Measurements from ENCODE around the gene ZFAND6. TPM values are rescaled to one million over a fixed set of nuclear protein-coding genes. Genes with fewer than 3 reads are reported as not detected.

ZFAND6 gene
- total RNA-seq, 1 experiment from 2014 or later: 89.7 TPM

DNA sequence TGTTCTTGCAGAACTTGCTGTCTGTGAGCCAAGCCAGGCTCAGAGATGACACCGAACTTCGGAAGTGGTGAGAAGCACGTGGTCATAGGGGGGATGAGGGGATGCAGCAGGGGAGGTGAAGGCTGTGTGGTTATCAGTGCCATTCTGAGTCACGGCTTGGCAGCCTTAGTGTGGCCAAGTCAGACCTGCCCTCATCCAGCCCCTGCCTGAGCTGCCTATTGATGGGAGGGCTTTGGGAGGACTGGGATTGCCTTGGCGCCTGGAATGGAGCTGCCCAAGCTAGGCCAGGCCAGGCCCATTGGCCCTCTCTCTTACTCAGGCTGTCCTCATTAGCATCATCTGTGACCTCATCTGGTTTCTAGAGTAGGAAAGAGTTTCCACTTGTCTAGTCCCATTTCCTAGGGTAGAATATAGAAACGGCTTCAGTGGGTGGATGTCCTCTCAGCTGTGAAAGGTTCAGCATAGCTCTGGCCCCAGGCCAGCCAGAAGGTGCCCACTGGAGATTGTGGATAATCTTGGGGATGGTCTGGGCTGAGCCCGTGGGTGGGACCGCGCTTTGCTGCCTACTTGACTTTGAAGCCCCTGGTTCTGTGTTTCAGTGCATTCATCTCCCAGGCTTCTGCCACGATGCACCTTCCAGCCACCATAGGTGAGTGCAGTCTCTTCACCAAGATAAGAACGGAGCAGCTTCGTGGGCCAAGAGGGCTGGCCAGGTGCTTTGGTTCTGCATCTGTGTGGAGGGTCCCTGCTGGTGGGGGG lies 100.5 kb downstream of the ZFAND6 start:
- Histone ChIP-seq H3T11ph (ENCODE audit: low read length) (no peak overlapping the region), H3K23ac (ENCODE audit: insufficient read length, low read depth, low read length) (no peak overlapping the region), H2BK120ac (ENCODE audit: low read depth, low read length, poor library complexity, severe bottlenecking) (no peak overlapping the region), H3K27me3 (ENCODE audit: insufficient read depth, low read length) (no peaks in the 10 kb centered on the region), H3K56ac (ENCODE audit: insufficient read length, low read depth, low read length) (no peak overlapping the region), H2AK5ac (ENCODE audit: insufficient read length, low read length) (no peak overlapping the region), H2BK15ac (ENCODE audit: low read depth, low read length) (no peak overlapping the region), H4K20me1 (ENCODE audit: control insufficient read depth, insufficient read depth, insufficient read length) (no peaks in the 10 kb centered on the region), H3K4ac (ENCODE audit: low read depth, low read length) (no peak overlapping the region), H3K4me1 (ENCODE audit: insufficient read depth, low read length) (no peaks in the 10 kb centered on the region), H4K8ac (replicated peaks; ENCODE audit: insufficient read length, low read depth, low read length) (no peak overlapping the region), H3K9me3 (ENCODE audit: control insufficient read depth, low read depth, low read length) (no peaks in the 10 kb centered on the region), H3K79me2 (ENCODE audit: insufficient read depth, low read length) (no peaks in the 10 kb centered on the region; the same call in 1 of the 2 replicates), H3K9ac (ENCODE audit: extremely low read depth, insufficient read length, low read length) (no peak overlapping the region), H4K5ac (ENCODE audit: insufficient read length, low read depth, low read length) (no peak overlapping the region), H2BK20ac (ENCODE audit: low read depth, low read length, poor library complexity, severe bottlenecking) (no peak overlapping the region), H4K91ac (ENCODE audit: insufficient read length, low read depth, low read length) (no peak overlapping the region), H3K4me2 (ENCODE audit: insufficient read depth, insufficient read length, low read length) (no peak overlapping the region), H2AFZ (ENCODE audit: low read length) (no peak overlapping the region), H3K23me2 (ENCODE audit: insufficient read length, low read depth, low read length, poor library complexity, severe bottlenecking) (no peaks in the 10 kb centered on the region), H3K79me1 (ENCODE audit: insufficient read depth, low read depth, low read length, poor library complexity, severe bottlenecking) (no peaks in the 10 kb centered on the region), H2BK5ac (ENCODE audit: insufficient read length, low read length) (no peak overlapping the region), H3K14ac (ENCODE audit: insufficient read depth, low read length) (no peak overlapping the region), H2BK12ac (ENCODE audit: insufficient read length, low read depth, low read length) (no peak overlapping the region), H3K18ac (ENCODE audit: insufficient read length, low read depth, low read length) (no peak overlapping the region), H3K27ac (ENCODE audit: insufficient read length, low read depth, low read length) (no peak overlapping the region)
- no CpG with 5 or more reads among the region's 12 CpGs for WGBS (ENCODE audit: extremely low coverage, insufficient read length, low lambda C conversion rate)
- peaks cover 11 to 40% (median 14%) of the 10 kb centered on the region in 3 experiments for H3K36me3 Mint-ChIP-seq (ENCODE audit: insufficient read depth in 1 of 3, low read depth in 3 of 3)
- peaks cover 3 to 6% of the 10 kb centered on the region in 2 experiments; a peak in 2 of 4 replicates for H3K4me1 Mint-ChIP-seq
- no peak overlapping the region for H3K4me3 Mint-ChIP-seq
- peak overlapping the region in 1 of 3 experiments; percentile 16; a peak in 1 of 7 replicates for H3K27ac Mint-ChIP-seq
- H3K9me3 Mint-ChIP-seq: no peaks in the 10 kb centered on the region
- TF ChIP-seq, protein P1, sequence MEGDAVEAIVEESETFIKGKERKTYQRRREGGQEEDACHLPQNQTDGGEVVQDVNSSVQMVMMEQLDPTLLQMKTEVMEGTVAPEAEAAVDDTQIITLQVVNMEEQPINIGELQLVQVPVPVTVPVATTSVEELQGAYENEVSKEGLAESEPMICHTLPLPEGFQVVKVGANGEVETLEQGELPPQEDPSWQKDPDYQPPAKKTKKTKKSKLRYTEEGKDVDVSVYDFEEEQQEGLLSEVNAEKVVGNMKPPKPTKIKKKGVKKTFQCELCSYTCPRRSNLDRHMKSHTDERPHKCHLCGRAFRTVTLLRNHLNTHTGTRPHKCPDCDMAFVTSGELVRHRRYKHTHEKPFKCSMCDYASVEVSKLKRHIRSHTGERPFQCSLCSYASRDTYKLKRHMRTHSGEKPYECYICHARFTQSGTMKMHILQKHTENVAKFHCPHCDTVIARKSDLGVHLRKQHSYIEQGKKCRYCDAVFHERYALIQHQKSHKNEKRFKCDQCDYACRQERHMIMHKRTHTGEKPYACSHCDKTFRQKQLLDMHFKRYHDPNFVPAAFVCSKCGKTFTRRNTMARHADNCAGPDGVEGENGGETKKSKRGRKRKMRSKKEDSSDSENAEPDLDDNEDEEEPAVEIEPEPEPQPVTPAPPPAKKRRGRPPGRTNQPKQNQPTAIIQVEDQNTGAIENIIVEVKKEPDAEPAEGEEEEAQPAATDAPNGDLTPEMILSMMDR (conservative IDR thresholded peaks at IDR 0.05): no peak
- no peak for DNase-seq
- H3K27me3 Mint-ChIP-seq (ENCODE audit: low read depth): no peaks in the 10 kb centered on the region

All from H9 (cell line).